Stimulated activated CD8-positive, alpha-beta memory T cell treated with anti-CD3 and anti-CD28 coated beads, Interleukin-12 subunit alpha, Interleukin-12 subunit beta, amount 100 ng/mL, for 24 hours (primary cell): ENCODE measurements around the gene MAP1LC3B.
"Not testable (repeated sequence)": the region's sequence is repeated elsewhere in the genome, so short reads cannot be mapped to it uniquely, and the experiment has no call there.

ENCODE experiments used
- DNase-seq: peaks from one replicate; pipeline ENCODE4 v3.0.0-alpha.2; 2020; ENCODE audit errors: extremely low read depth

MAP1LC3B gene

DNA sequence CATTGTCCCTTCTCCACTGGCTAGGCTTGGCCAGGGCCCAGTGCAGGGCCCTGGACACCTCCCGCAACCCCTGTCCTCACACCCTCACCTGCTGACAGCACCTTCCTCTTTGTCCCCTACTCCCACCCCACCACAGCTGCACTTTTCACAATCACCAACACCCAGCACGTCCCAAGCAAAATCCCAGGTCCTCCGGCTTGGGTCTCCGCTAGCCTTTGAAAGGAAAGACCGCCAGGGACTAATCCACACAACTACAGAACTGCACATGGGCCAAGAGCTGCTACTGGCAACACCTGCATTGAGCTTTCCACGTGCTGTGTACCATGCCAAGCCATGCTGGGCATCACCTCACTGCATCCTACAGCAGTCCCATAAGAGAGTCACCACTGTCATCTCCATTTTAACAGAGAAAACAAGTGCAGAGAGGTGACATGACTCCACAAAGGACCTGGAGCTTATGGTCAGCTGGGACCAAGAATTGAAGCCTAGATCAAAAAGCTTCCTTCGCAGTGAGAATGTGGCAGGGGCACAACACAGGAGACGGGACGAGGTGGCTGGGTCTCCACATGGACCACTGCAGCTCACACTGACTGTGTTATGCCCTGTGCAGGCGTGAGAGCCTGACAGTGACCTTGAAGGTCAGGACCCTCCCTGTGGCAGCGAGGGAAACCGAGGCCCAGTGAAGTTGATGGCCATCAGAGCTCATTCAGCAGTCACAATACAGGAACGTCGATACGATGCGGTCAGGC, 31.1 kb upstream of the MAP1LC3B start:
- DNase-seq, result no peak

DNA sequence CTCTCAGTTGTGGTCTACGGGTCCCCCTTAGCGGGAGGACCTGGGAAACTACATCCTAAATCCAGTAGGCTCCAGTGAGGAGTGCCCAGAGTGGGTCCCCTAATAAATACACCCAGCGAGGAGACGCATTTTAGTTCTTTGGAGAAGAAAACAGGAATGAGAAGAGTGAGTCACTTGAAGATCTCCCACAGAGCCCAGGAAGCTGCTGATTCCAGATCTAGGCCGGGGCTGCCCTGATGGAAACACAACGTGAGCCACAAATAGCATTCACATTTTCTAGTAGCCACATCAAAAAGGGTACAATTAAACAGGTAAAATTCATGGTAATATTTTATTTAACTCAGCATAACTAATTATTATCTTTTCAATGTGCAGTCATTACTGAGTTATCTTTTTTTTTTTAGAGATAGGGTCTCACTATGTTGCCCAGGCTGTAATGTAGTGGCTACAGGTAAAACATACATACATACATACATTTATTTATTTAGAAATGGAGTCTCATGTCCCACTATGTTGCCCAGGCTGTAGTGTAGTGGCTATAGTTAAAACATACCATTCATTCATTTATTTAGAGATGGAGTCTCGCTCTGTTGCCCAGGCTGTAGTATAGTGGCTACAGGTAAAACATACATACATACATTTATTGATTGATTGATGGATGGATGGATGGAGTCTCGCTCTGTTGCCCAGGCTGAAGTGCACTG, 30.1 kb upstream of the MAP1LC3B start:
- DNase-seq, result no peak

- not testable (repeated sequence) for DNase-seq
These were observed 29.1 kb upstream of the MAP1LC3B start for GRCh38 chr16:87362828-87363559.

GRCh38 chr16:87363771-87364455, 28.2 kb upstream of the MAP1LC3B start:
- DNase-seq, result no peak

DNA sequence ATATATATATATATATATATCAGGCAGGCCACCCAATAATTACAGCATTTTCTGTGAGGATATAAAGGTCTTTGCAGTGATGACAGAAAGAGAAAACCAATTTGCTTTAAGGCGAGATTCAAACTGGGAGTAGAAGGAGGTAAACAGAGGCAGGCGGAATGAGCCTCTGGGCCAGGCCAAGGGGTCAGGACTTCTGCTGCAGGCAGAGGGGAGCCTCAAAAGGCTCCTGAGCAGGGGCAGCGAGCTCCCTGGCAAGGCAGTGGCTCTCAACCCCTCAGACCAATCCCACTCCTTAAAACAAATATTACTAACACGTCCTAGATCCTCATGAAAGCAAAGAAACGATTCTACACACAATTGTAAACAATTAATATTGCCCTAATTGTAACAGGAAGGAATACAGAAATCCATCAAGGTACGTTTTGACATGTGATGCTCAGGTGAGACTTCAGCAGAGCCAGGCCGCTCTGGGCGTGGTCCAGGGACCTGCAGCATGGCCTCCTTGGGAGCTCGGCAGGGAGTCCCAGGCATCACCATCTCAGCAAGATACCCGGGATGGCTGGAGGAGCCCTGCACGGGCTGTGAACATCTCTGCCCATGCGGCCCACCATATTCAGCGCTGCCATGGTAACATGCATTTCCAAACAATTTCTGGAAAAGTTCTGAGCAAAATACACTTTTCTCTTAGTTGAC, 27.0 kb upstream of the MAP1LC3B start:
- no peak for DNase-seq

GRCh38 chr16:87366288-87366687, 25.8 kb upstream of the MAP1LC3B start:
- DNase-seq, result no peak

DNA sequence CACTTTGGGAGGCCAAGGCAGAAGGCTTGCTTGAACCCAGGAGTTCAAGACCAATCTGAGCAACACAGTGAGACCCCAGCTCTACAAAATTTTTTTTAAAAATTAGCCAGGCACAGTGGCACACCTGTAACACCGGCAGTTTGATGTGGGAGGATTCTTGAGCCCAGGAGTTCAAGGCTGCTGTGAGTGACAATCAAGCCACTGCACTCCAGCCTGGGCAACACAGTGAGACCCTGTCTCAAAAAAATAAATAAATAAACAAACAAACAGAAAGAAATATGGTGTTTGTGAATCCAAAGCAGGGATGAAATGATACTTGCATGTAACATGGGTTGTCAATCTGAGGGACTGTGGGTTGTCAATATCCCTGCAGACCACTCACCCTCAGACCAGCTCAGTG, 25.2 kb upstream of the MAP1LC3B start:
- DNase-seq, result no peak

DNA sequence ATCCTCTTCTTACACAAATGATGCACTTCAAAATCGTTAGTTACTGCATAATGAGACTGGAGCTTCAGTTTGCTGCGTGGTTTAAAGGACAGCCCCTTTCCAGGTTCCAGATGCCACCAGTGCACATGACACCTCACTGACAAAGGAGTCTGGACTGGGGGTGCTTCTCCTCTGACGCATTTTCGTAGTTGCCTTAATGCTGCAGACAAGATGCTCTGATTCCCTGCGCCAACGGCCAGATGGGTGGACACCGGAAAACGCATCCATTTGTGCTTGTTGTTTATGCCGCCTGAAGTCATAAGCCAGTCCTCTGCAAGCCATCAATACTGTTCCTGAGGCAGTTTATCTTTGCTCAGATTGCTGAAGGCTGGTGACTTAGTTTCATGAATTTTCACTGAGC, 24.6 kb upstream of the MAP1LC3B start:
- DNase-seq, result no peak

DNA sequence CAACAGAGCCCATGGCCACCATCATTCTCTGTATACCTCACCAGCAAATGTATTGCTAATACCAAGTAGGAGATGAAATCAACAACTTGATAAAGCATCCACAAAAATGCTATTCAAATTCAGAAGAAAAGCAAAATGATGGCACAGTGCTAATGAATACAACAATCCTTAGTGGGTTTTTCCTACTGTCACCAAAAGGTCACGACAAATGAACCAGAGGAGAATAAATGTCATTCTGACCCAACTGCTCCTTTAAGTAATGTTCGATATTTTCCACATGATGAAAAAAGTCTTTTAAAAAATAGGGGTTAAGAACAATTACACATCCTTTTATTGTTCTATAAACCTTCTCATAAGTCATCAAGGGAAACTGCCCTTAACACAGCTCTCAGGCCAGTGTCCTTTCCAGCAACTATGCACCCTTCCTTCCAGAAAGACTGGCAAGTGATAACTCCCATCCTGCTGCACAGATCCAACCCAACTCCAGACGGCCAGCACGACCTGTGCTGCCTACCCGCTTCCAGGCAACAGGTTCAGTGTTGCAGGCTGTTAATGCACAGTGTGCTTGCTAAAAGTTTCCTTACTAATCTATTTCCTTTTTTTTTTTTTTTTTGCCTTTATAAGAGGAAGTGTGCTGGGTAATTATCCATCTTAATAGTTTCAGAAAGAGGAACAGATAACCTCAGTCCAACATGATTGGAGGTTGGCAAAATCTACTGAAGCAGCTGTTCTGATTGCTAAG, 23.9 kb upstream of the MAP1LC3B start:
- DNase-seq, result no peak

DNA sequence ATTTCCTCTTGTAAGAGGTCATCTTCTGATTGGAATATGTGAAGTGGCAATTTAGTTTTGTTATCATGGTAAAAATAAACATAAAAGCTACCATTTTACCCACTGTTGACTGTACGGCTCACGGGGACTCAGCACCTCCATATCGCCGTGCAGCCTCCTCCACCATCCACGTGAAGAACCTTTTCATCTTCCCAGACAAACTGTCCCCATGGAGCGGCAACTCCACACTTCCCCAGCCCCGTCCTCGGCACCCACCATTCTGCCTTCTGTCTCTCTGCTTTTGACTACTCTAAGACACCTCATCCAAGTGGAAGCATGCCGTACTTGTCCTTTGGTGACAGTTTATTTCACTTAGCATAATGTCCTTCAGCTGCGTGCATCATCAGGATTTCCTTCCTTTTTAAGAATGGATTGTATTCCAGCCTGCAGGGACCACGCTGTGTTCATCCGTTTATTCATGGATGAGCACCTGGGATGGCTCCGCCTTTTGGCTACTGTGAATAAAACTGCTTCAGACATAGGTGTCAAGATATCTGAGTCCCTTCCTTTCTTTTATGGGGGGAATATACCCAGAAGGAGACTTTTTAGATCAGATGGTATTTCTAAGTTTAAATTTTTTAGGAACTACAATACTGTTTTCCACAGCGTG, 22.9 kb upstream of the MAP1LC3B start:
- no peak for DNase-seq

- no peak for DNase-seq
These were observed 22.1 kb upstream of the MAP1LC3B start for GRCh38 chr16:87369796-87370719.

- DNase-seq, result no peak
These were observed 20.8 kb upstream of the MAP1LC3B start for GRCh38 chr16:87371261-87371866.

- DNase-seq, result no peak
These were observed 19.8 kb upstream of the MAP1LC3B start for GRCh38 chr16:87372305-87372704.

GRCh38 chr16:87374313-87374712, 17.8 kb upstream of the MAP1LC3B start:
- DNase-seq, result no peak

- no peak for DNase-seq
These were observed 16.6 kb upstream of the MAP1LC3B start for GRCh38 chr16:87375426-87376135.

GRCh38 chr16:87376660-87377059, 15.5 kb upstream of the MAP1LC3B start:
- no peak for DNase-seq

DNA sequence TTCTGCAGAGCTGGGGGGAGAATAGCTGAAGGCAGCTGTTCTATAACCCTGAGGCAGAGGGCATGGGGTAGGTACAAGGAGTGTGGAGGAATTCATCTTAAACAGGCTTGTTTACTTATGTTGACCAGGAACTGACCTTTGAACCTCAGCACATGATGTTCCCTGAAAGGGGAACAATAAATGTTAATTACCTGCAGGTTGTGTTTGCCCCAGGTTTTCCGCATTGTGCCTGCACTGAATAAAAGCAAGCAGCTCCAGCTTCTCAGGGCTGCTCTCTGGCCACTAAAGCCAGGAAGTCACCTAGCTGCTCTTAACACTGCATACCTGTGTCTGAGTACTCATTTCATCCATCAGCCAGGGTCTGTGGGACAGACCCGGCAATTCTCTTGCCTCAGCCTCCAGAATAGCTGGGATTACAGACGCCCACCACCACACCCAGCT, 12.8 kb upstream of the MAP1LC3B start:
- not testable (repeated sequence) for DNase-seq

DNA sequence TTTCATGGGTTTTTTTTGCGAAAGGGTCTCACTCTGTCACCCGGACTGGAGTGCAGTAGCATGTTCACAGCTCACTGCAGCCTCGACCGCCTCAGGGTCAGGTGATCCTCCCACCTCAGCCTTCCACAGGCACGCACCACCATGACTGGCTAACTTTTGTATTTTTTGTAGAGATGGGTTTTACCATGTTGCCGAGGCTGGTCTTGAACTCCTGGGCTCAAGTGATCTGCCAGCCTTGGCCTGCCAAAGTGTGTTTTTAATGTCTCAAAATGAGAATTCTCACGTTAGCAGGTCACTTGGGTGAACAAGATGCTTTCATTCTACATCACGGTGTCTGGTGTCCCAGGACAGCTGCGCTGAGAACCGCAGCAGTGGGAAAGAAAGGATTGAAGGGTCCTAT, 11.7 kb upstream of the MAP1LC3B start:
- no peak for DNase-seq
